GM12892 (cell line): ENCODE results near the gene COPS8.

Experiments
- POLR2A ChIP-seq: IDR thresholded peaks from 2 replicates; pipeline ENCODE4 v1.6.1; 2011; ENCODE audit warnings: low read depth, low read length, control low read depth
- TAF1 ChIP-seq: IDR thresholded peaks from 2 replicates; pipeline ENCODE4 v1.6.1; 2011; ENCODE audit warnings: low read depth, mild to moderate bottlenecking, control low read depth, low read length, borderline replicate concordance

- TF ChIP-seq POLR2A (no peak), TAF1 (no peak)
These were observed 48.9 kb downstream of the COPS8 start for GRCh38 chr2:237134321-237135230.
